ENCODE data around the gene GABRD. TPM values are rescaled to one million over a fixed set of nuclear protein-coding genes. Genes with fewer than 3 reads are reported as not detected.

Gene GABRD
- total and polyA plus RNA-seq, 2 donors (not counting 3 experiments of a cell fraction or from before 2014, with no cell fraction given): not detected

- Histone ChIP-seq H3K4me1 (ENCODE audit: control insufficient read depth, extremely low read depth, insufficient read depth, low read length) (no peaks in the 10 kb centered on the region), H4K20me1 (replicated peaks; ENCODE audit: control insufficient read depth, extremely low read depth, insufficient read depth, low read length) (no peaks in the 10 kb centered on the region), H3K9ac (replicated peaks; ENCODE audit: extremely low read depth, insufficient read depth, low read length) (no peak overlapping the region), H3K27me3 (ENCODE audit: control insufficient read depth in 2 of 2, insufficient read depth in 2 of 2, low read length in 2 of 2) (no peaks in the 10 kb centered on the region), H3K36me3 (ENCODE audit: control insufficient read depth in 2 of 2, extremely low read depth in 1 of 2, insufficient read depth in 2 of 2, low read length in 2 of 2) (no peaks in the 10 kb centered on the region), H3K27ac (ENCODE audit: insufficient read depth, low read depth, low read length) (no peak overlapping the region), H3K9me3 (replicated peaks; ENCODE audit: control insufficient read depth, insufficient read depth, low read length) (no peaks in the 10 kb centered on the region), H3K4me2 (ENCODE audit: insufficient read depth, low read length) (no peak overlapping the region), H3K4me3 (replicated peaks in 1 of 3; ENCODE audit: insufficient read depth in 1 of 3, low read depth in 1 of 3, low read length in 3 of 3) (no peak overlapping the region), H3K9me1 (replicated peaks; ENCODE audit: control insufficient read depth, extremely low read depth, insufficient read depth, low read length) (no peaks in the 10 kb centered on the region), H2AFZ (ENCODE audit: low read depth, low read length) (no peak overlapping the region), H3K79me2 (ENCODE audit: control insufficient read depth, insufficient read depth, low read length) (no peaks in the 10 kb centered on the region)
- dilution Hi-C loops (cut with MboI; ENCODE audit: extremely low pct_ligation_motif_present, low sequenced_read_pairs) (no loop called here), intact Hi-C loops (cut with micrococcal nuclease) (no loop called here)
- FAIRE-seq: no peak
- no peak for DNase-seq (ENCODE audit: low read depth, low spot score)
- ChIA-PET POLR2A (no interaction called here), CTCF (interaction anchor here (1.0 kb wide), 1 partner anchor 9 kb away, joined by 3 read pairs; no protein-coding TSS in a partner anchor)
- no TSS peak for BruUV-seq (replicated peaks)
- TF ChIP-seq EZH2 (IDR thresholded peaks at IDR 0.05; ENCODE audit: borderline replicate concordance, low read depth, low read length, severe bottlenecking): no peak
- no peak for TF ChIP-seq POLR2A (IDR thresholded peaks at IDR 0.05; ENCODE audit: low read depth, low read length)
- no peak for TF ChIP-seq JUN (IDR thresholded peaks at IDR 0.05; ENCODE audit: borderline replicate concordance, insufficient read depth, insufficient read length, low read depth)
- TF ChIP-seq FOS (IDR thresholded peaks at IDR 0.05; ENCODE audit: borderline replicate concordance, insufficient read depth, low read length): no peak
- TF ChIP-seq MYC (IDR thresholded peaks at IDR 0.05; ENCODE audit: low read depth, low read length): no peak
- no peak for TF ChIP-seq POLR2AphosphoS5 (IDR thresholded peaks at IDR 0.05; ENCODE audit: insufficient read depth, low read depth, low read length)
- no peak for TF ChIP-seq GATA2 (IDR thresholded peaks at IDR 0.05; ENCODE audit: insufficient read depth, insufficient read length, low read depth, low read length)
- TF ChIP-seq CTCF (IDR thresholded peaks at IDR 0.05; ENCODE audit: extremely low read depth in 1 of 2, insufficient read depth in 1 of 2, low read depth in 1 of 2, low read length in 2 of 2): no peak
- TF ChIP-seq MAX (IDR thresholded peaks at IDR 0.05; ENCODE audit: insufficient read depth, insufficient read length): no peak
Observed at GRCh38 chr1:2036287-2036686, 17.1 kb downstream of the GABRD start.

Measured in endothelial cell of umbilical vein (primary cell).